SK-N-DZ (cell line): ENCODE measurements around the gene LRCH1.
A peak's percentile ranks its signal among the peaks of the same experiment; 100 is the strongest.
"Not testable (repeated sequence)": the region's sequence is repeated elsewhere in the genome, so short reads cannot be mapped to it uniquely, and the experiment has no call there.

ENCODE experiments used
- DNase-seq: peaks from one replicate; pipeline ENCODE4 v3.0.0-alpha.2; 2015; ENCODE audit warnings: low spot score

LRCH1 gene

GRCh38 chr13:46751811-46752635 lies 199.1 kb downstream of the LRCH1 start:
- DNase-seq: no peak

- no peak for DNase-seq
Measured at GRCh38 chr13:46753137-46753536, 200.2 kb downstream of the LRCH1 start.

DNA sequence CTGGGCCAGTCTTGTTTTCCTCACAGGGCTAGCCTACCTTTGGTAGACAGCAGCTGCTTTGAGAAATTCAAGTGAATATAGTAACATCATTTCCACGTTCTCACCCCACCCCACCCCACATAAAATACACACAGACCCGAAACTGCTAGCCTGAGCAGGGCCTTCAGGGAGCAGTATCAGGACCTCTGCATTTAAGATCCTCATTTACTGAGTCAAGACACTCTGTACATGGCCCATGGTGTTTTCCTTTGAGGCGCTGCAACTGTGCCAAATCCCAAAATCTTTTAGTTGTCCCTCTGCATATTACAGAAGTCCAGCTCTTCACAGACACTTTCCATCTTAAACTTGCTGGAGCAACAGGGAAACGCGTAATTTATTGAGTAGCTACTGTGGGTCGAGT lies 200.9 kb downstream of the LRCH1 start:
- no peak for DNase-seq

DNA sequence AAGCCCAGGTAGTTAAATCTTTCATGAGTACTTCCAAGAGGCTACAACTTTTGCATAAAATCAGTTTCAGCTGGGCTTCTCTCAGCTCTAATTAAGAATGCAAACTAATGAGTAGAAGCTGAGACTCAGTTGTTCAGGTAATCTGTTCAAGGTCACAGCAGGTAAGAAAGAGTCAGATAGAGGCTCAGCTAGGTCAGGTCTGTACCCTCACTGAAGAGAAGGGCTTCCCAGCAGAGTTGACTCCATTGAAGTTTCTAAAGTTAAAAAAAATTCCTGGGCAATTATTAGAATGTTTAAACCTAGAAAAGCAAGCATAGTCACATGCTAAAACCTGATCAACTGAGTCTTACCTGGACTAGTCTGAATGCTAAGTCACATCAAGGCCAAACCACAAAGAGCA lies 201.8 kb downstream of the LRCH1 start:
- no peak for DNase-seq

GRCh38 chr13:46755508-46755907 lies 202.5 kb downstream of the LRCH1 start:
- not testable (repeated sequence) for DNase-seq

- no peak for DNase-seq
Measured at GRCh38 chr13:46756977-46757376, 204.0 kb downstream of the LRCH1 start.

DNA sequence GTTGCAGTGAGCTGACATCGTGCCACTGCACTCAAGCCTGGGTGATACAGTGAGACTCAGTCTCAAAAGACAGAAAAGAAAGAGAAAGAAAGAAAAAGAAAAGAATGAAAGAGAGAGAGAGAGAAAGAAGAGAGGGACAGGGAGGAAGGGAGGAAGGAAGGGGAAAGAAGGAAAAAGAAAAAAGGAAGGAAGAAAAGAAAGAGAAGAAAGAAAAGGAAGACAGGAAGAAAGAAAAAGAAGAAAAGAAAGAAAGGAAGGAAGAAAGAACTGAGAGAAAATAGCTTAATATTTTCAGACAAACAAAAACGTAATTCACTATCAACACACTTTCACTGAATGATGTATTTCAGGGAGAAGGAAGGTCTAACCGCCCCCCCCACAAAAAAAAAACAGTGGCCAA lies 204.7 kb downstream of the LRCH1 start:
- DNase-seq: no peak

DNA sequence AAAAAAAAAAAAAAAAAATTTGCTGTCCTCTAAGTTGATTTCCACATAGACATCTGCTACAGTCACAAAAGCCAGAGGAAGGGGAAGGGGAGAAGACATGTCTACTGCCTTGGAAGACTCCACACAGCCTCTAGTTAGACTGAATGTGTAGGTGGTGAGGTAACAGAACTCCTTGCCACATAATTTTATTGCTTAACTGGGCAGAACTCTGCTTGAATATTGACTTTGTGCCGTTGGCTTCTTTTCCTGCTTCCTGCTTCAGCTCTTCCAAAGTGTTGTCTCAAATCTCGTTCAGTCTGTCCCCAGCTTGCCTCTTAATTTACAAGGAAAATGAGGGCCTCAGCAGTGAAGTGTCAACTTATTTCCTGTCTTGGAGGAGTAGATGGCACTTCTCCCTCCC lies 206.9 kb downstream of the LRCH1 start:
- DNase-seq: no peak

DNA sequence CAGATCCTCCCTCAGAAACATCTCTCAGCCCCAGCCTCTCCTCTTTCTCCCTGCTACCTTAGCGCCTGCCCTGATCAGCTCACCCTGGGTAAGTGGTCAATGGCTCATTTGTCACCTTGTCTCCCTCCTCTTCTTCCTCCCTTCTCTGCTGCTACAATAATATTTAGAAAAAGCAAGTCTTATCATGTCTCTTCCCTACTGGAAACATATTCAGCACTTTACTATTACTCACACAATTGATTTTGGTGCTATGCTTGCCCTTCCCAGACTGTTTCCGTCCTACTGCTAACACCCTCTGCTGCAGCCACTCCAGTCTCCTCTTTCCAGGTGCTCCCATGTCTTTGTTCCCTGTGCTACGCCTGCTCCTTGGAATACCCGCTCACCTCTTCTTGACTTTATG lies 208.2 kb downstream of the LRCH1 start:
- no peak for DNase-seq

- DNase-seq: no peak
Measured at GRCh38 chr13:46761866-46762265, 208.9 kb downstream of the LRCH1 start.

DNA sequence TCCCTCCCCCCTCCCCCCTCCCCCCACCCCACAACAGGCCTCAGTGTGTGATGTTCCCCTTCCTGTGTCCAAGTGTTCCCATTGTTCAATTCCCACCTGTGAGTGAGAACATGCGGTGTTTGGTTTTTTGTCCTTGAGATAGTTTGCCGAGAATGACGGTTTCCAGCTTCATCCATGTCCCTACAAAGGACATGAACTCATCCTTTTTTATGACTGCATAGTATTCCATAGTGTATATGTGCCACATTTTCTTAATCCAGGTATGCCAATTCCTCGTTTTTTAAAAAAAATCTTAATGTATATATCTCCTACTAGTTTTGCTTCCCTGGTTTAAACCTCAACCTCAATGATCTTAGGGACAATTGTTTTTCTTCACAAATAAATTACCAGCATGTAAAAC lies 217.0 kb downstream of the LRCH1 start:
- DNase-seq: not testable (repeated sequence)

DNA sequence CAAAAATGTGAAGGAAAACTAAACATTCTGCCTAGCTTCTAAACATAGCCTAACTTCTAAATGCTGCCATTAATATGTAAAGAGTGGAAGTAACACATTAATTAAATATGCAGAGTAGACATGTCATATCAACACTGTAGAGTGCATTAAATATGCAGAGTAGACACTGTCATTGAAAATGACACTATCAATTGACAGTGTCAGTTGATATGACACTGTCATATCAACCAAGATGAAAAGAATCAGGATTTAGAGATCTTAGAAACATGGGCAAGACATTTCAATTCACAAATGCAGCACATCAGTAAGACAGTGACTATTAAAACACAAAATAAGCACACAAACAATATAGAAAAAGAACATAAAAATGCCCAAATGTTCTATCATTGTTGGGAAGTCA lies 218.7 kb downstream of the LRCH1 start:
- no peak for DNase-seq

GRCh38 chr13:46773541-46773940 lies 220.6 kb downstream of the LRCH1 start:
- DNase-seq: no peak

DNA sequence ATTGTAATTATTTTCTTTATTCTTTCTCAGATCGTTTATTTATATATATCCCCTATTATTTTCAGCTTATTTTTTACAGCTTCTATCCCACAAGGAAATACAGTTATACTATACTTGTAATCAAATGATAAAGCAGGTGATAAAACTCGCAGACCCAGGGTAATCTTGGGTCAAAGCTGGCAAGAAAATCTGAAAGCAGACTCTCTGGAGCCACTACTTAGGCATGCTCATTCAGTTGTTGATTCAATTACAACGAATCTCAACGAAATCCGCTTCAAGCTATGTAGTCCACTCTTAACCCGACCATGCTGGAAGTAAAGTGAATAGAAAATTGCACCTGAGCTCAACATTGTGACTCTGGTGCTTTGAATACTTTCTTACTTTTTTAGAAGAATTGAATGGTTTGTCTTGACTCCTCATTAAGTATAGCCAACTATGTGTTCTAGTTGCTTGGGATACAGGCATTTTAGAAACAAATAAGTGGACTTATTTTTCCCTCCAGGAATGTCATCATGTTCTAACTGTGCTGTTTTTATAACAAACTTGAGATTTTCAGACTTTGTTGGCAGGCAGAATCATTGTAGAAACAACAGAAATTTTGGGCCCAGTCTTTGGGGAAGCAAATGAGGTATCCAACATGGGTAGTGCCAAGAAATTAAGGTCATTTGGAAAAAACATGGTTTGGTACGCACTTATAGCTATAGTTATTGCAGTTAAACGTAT lies 222.6 kb downstream of the LRCH1 start:
- peak; percentile 69 for DNase-seq

DNA sequence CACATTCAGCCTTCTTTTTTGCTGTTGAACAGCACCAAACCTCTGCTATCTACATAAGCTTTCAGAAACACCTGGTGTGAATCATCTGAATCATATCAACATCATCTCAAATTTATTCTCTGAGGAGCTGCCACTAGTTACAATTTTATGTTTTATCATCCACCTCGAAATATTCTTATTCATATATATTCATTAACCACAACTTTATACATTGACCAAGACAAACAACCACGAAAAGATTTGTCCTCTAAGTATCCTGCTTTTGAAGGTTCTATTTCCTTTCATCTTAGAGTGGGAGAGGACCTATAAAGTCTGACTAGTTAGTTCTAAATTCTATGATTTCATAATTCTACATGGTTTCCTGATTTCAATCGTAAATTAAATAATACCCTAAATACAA lies 225.1 kb downstream of the LRCH1 start:
- no peak for DNase-seq

GRCh38 chr13:46778890-46779289 lies 225.9 kb downstream of the LRCH1 start:
- DNase-seq: no peak

DNA sequence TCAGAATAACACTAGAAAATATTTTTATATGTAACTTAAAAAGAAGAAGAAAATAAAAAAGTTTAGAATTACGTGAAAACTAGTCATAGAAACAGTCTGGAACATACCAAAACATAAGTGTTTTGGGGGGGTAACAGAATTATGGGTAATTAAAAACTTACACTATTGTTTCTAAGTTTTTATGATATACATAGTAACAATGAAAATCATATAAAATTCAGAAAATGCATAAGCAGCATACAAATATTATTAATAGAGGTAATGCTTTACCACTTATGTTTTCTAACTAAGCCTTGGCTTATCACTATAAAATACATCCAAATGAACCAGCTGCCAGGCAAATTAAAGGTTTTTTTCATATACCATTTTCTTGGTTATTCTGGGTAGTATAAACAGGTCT lies 229.1 kb downstream of the LRCH1 start:
- DNase-seq: no peak

DNA sequence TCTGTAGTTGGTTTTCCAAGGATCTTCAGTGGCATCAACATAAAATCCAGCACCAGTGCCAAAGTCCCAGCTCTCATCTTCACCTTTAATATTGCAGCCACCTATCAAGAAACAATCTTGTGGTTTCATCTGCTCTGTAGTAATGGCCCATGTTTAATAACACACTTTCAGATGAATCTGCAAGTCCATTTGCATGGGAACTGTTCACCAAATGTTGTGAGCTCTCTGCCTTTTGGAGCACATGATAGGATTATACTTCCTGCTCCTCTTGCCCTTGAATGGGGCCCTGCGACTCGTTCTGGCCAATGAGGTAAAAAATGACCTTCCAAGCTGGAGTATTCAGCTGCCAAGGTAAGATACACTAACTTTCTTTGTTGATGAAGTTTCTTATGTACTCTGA lies 229.7 kb downstream of the LRCH1 start:
- no peak for DNase-seq

DNA sequence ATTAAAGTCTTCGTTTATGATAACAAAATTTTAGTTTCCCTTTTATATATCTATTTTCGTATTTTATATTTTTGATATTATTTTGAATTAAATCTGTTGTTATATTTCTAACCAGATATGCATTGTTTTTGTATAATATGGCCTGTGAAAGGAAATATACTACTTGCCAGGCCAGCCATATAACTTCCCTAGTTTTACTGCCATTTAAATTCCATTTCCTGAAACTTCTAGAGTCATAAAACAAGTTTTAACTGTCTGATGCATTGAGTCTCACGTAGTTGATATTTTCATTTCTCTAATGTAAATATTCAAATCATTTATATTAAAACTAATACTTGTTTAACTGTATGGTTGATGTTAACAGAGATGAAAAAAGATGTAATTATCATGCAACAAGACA lies 230.5 kb downstream of the LRCH1 start:
- no peak for DNase-seq

DNA sequence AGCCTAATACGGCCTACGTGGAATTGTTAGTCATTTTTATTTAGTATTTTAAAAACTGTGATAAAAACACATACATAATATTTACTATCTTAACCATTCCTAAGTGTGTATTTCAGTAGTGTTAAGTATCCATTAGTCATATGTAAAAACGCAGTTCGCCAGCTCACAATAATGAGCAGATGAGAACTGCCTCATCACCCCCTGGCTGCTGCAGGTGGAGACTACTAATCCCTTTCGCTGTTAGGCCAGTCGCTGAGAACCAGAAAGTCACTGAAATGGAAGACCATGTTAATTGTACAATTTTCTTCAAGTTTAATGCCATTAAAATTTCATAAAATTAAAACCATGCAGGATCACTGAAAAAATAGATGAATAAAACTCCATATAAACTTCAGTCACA lies 242.4 kb downstream of the LRCH1 start:
- no peak for DNase-seq

DNA sequence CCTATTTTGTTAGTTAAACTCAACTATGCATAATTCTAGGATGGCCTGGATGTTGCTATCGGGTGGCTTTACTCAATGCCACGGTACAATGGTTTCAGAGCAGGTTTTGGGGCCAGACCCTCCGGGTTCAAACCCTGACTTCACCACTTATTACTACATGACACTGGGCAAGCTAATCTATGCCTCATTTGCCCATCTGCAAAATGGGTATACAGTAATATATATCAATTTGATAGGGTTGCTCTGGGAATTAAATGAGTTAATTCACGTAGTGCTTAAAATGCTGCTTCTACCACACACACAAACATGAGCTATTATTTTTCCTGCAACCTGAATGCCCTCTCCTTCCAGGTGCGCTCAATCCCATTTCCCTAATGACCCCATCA lies 243.2 kb downstream of the LRCH1 start:
- no peak for DNase-seq

GRCh38 chr13:46796515-46797474 lies 243.8 kb downstream of the LRCH1 start, which contains the start of gene ESD:
ESD (minus strand) TSS chr13:46797161; CDS start chr13:46791413, 5,748 bp downstream.
- peak; percentile 96 for DNase-seq
